Thymus (tissue), 14 donors: Measurements from ENCODE around the gene RUFY4. TPM values are rescaled to one million over a fixed set of nuclear protein-coding genes. Genes with fewer than 3 reads are reported as not detected.
"Not testable (repeated sequence)": the region's sequence is repeated elsewhere in the genome, so short reads cannot be mapped to it uniquely, and the experiment has no call there.

Experiments used
- DNase-seq, 9 donors: peaks; one replicate each; pipeline ENCODE4 v3.0.0-alpha.2; 2013; ENCODE audit warnings: low spot score in 9 of 9, low read depth in 6 of 9, missing footprints in 1 of 9
- H3K27ac ChIP-seq, 2 donors: one replicate each; pipeline ENCODE4 v1.5.1; 2013; ENCODE audit warnings: control low read depth in 1 of 2, low read depth in 1 of 2, low read length in 1 of 2, mild to moderate bottlenecking in 1 of 2, moderate library complexity in 1 of 2
- H3K27me3 ChIP-seq, 2 donors: one replicate each; pipeline ENCODE4 v1.5.1; 2013; ENCODE audit warnings: low read length in 1 of 2; ENCODE audit not compliant: control insufficient read depth in 2 of 2, insufficient read depth in 1 of 2
- H3K36me3 ChIP-seq, 2 donors: one replicate each; pipeline ENCODE4 v1.5.1; 2013; ENCODE audit warnings: low read length in 1 of 2, mild to moderate bottlenecking in 1 of 2, moderate library complexity in 1 of 2; ENCODE audit not compliant: control insufficient read depth in 2 of 2, insufficient read depth in 2 of 2
- H3K4me1 ChIP-seq, 2 donors: one replicate each; pipeline ENCODE4 v1.5.1; 2013; ENCODE audit warnings: low read length in 2 of 2; ENCODE audit not compliant: control insufficient read depth in 2 of 2, insufficient read depth in 2 of 2
- H3K4me3 ChIP-seq, 2 donors: one replicate each; pipeline ENCODE4 v1.5.1; 2013; ENCODE audit warnings: low read length in 2 of 2, control low read depth in 1 of 2, mild to moderate bottlenecking in 1 of 2
- H3K9me3 ChIP-seq, 2 donors: one replicate each; pipeline ENCODE4 v1.5.1; 2013; ENCODE audit warnings: low read length in 1 of 2, mild to moderate bottlenecking in 1 of 2; ENCODE audit not compliant: control insufficient read depth in 2 of 2, insufficient read depth in 1 of 2
- WGBS: extraction: QIAGEN DNeasy Blood & Tissue Kit; methylation state at CpG from one replicate; pipeline ENCODE4 v1.1.7; 2013; 5-methylcytosine and 5-hydroxymethylcytosine counted together
- long read RNA-seq, 10 donors: transcript quantifications; one replicate each; lab custom pipeline, GENCODE V29; 2026
- polyA plus RNA-seq: library from polyadenylated mRNA; stranded (reverse); fragments of 200-250 nt; gene quantifications from one replicate; pipeline ENCODE4 v1.2.3, GENCODE V29; 2013
- total RNA-seq: library from RNA; stranded (reverse); fragments of 120-200 nt; gene quantifications from one replicate; pipeline ENCODE4 v1.2.4, GENCODE V29; 2013
- donor health status: healthy.

RUFY4 gene
- total RNA-seq (2.6 TPM), polyA plus RNA-seq (5.4 TPM)
- long read RNA-seq, donor 1 = 0 reads
- long read RNA-seq, donor 2 = 0 reads
- long read RNA-seq, donor 3 = 0 reads
- long read RNA-seq, donor 4 = 0 reads
- long read RNA-seq, donor 5 = 0 reads
- long read RNA-seq, donor 6 = 0 reads
- long read RNA-seq, donor 7 = 0 reads
- long read RNA-seq, donor 8 = 0 reads
- long read RNA-seq, donor 9 = 0 reads
- long read RNA-seq, donor 10 = 0 reads

- H3K4me1 ChIP-seq, H3K36me3 ChIP-seq, H3K27ac ChIP-seq, H3K9me3 ChIP-seq, H3K4me3 ChIP-seq: not testable (repeated sequence)
- WGBS = 8% methylated on average over 15 of the region's 15 CpGs
- H3K27me3 ChIP-seq = peaks cover 0 to 14% of the 10 kb centered on the region in 2 donors
- DNase-seq = peak; percentile 26 to 82 (median 56)
Measured at GRCh38 chr2:218068721-218069334, at the start of gene RUFY4. Gene RUFY4, plus strand, starts transcription at chr2:218069253. Its CDS starts 1,353 bp downstream, at chr2:218070606.

GRCh38 chr2:218019411-218020060 is 49.5 kb upstream of the RUFY4 start:
- Histone ChIP-seq H3K36me3 (no peaks in the 10 kb centered on the region), H3K9me3 (no peaks in the 10 kb centered on the region), H3K4me1 (no peaks in the 10 kb centered on the region), H3K27me3 (no peaks in the 10 kb centered on the region), H3K4me3 (no peak overlapping the region), H3K27ac (no peak overlapping the region)
- WGBS = 84% methylated on average over 7 of the region's 7 CpGs
- no peak for DNase-seq

GRCh38 chr2:218020281-218020680 is 48.8 kb upstream of the RUFY4 start:
- H3K27me3 ChIP-seq = no peaks in the 10 kb centered on the region
- no peak overlapping the region for H3K27ac ChIP-seq
- H3K4me3 ChIP-seq = no peak overlapping the region
- no peaks in the 10 kb centered on the region for H3K4me1 ChIP-seq
- DNase-seq = no peak
- 97% methylated on average over 5 of the region's 5 CpGs for WGBS
- no peaks in the 10 kb centered on the region for H3K9me3 ChIP-seq
- no peaks in the 10 kb centered on the region for H3K36me3 ChIP-seq

GRCh38 chr2:218020966-218021535 is 48.0 kb upstream of the RUFY4 start:
- H3K4me3 ChIP-seq = no peak overlapping the region
- no peak for DNase-seq
- 97% methylated on average over 6 of the region's 6 CpGs for WGBS
- no peaks in the 10 kb centered on the region for H3K4me1 ChIP-seq
- no peak overlapping the region for H3K27ac ChIP-seq
- H3K9me3 ChIP-seq = no peaks in the 10 kb centered on the region
- H3K27me3 ChIP-seq = no peaks in the 10 kb centered on the region
- H3K36me3 ChIP-seq = no peaks in the 10 kb centered on the region

GRCh38 chr2:218021536-218022071 is 47.4 kb upstream of the RUFY4 start:
- H3K9me3 ChIP-seq = no peaks in the 10 kb centered on the region
- WGBS = 93% methylated on average over 12 of the region's 12 CpGs
- no peaks in the 10 kb centered on the region for H3K36me3 ChIP-seq
- no peak overlapping the region for H3K4me3 ChIP-seq
- no peak for DNase-seq
- H3K27ac ChIP-seq = no peak overlapping the region
- no peaks in the 10 kb centered on the region for H3K27me3 ChIP-seq
- no peaks in the 10 kb centered on the region for H3K4me1 ChIP-seq

GRCh38 chr2:218022131-218022850 is 46.8 kb upstream of the RUFY4 start:
- no peak for DNase-seq
- Histone ChIP-seq H3K4me1 (no peaks in the 10 kb centered on the region), H3K4me3 (no peak overlapping the region), H3K36me3 (no peaks in the 10 kb centered on the region), H3K27ac (no peak overlapping the region), H3K9me3 (no peaks in the 10 kb centered on the region), H3K27me3 (no peaks in the 10 kb centered on the region)
- 94% methylated on average over 10 of the region's 10 CpGs for WGBS

GRCh38 chr2:218022851-218023530 is 46.1 kb upstream of the RUFY4 start:
- 92% methylated on average over 7 of the region's 7 CpGs for WGBS

GRCh38 chr2:218023636-218024035 is 45.4 kb upstream of the RUFY4 start:
- no peaks in the 10 kb centered on the region for H3K36me3 ChIP-seq
- no peak overlapping the region for H3K27ac ChIP-seq
- H3K27me3 ChIP-seq = no peaks in the 10 kb centered on the region
- H3K4me3 ChIP-seq = no peak overlapping the region
- no peaks in the 10 kb centered on the region for H3K4me1 ChIP-seq
- 95% methylated on average over 3 of the region's 3 CpGs for WGBS
- no peaks in the 10 kb centered on the region for H3K9me3 ChIP-seq
- no peak for DNase-seq

More at GRCh38 chr2:218022851-218023530, 46.1 kb upstream of the RUFY4 start:
- Histone ChIP-seq H3K9me3 (no peaks in the 10 kb centered on the region), H3K27ac (no peak overlapping the region), H3K4me3 (no peak overlapping the region), H3K27me3 (no peaks in the 10 kb centered on the region), H3K36me3 (no peaks in the 10 kb centered on the region), H3K4me1 (no peaks in the 10 kb centered on the region)
- DNase-seq = no peak
